ENCODE results near the gene AREL1.

GRCh38 chr14:74656964-74657363 lies 55.9 kb downstream of the AREL1 start:
- no peak for TF ChIP-seq CTCF (IDR thresholded peaks at IDR 0.05 in 8 of 11, conservative IDR thresholded peaks at IDR 0.05 in 3 of 11)
- no peak for TF ChIP-seq POLR2A (IDR thresholded peaks at IDR 0.05)
- TF ChIP-seq POLR2AphosphoS5 (IDR thresholded peaks at IDR 0.05): no peak
